Measurements from ENCODE around the gene ABCA3. TPM values are rescaled to one million over a fixed set of nuclear protein-coding genes. Genes with fewer than 3 reads are reported as not detected.

The ABCA3 gene
- total and polyA plus RNA-seq, 2 of the 8 experiments (the other 6 are each of a cell fraction or from before 2014, with no cell fraction given) = 5.7 to 7.9 TPM

DNA sequence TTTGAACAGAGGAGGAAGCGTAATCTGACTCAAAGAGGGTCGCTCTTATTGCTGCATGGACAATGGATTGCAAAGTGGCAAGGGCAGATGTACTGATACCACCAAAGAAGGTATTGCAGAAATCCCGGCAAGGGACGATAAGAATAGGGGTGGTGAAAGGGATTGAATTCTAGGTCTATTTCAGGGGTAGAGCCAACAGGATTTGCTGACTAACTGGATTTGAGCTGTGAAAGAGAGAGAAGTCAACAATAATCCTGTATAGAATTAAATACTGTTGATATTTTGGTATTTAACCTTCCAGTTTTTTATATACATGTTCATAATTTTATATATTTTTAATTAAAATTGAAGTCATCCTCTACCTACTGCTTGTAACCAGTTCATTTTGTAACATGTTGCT, 19.4 kb upstream of the ABCA3 start:
- Histone ChIP-seq H3K18ac (ENCODE audit: extremely low read depth, low read length) (no peak overlapping the region), H2BK120ac (replicated peaks; ENCODE audit: low read depth, low read length) (no peak overlapping the region), H2BK12ac (ENCODE audit: low read depth, low read length) (no peak overlapping the region), H3K14ac (ENCODE audit: insufficient read length) (no peak overlapping the region), H4K5ac (ENCODE audit: insufficient read length, low read depth, low read length) (no peak overlapping the region), H2AK5ac (ENCODE audit: low read depth, low read length) (no peak overlapping the region), H3K4me3 (ENCODE audit: extremely low read depth in 1 of 4, insufficient read depth in 2 of 4, low read depth in 3 of 4, low read length in 4 of 4) (no peak overlapping the region), H3K79me2 (ENCODE audit: control insufficient read depth in 1 of 2, insufficient read depth in 2 of 2, low read length in 2 of 2) (no peaks in the 10 kb centered on the region), H2BK5ac (ENCODE audit: low read depth, low read length) (no peak overlapping the region), H3K4me2 (ENCODE audit: insufficient read depth in 1 of 2, low read depth in 2 of 2, low read length in 2 of 2) (no peak overlapping the region), H3K23ac (ENCODE audit: insufficient read length) (no peak overlapping the region), H3K27ac (ENCODE audit: low read depth, low read length) (no peak overlapping the region), H3K56ac (replicated peaks; ENCODE audit: insufficient read length, low read depth, low read length) (no peak overlapping the region), H3K27me3 (replicated peaks in 1 of 4; ENCODE audit: control insufficient read depth in 3 of 4, extremely low read depth in 1 of 4, insufficient read depth in 3 of 4, low read length in 3 of 4) (no peaks in the 10 kb centered on the region; a peak in 1 of 7 replicates), H3K4ac (replicated peaks; ENCODE audit: insufficient read length, low read depth, low read length) (no peak overlapping the region), H3K4me1 (replicated peaks in 1 of 4; ENCODE audit: control insufficient read depth in 3 of 4, insufficient read depth in 4 of 4, low read length in 3 of 4) (no peaks in the 10 kb centered on the region), H2BK15ac (ENCODE audit: low read length) (no peak overlapping the region), H3K79me1 (ENCODE audit: low read depth, low read length) (no peaks in the 10 kb centered on the region), H2BK20ac (ENCODE audit: low read length) (no peak overlapping the region), H4K20me1 (replicated peaks in 1 of 2; ENCODE audit: control insufficient read depth in 1 of 2, insufficient read depth in 2 of 2, low read length in 2 of 2) (no peaks in the 10 kb centered on the region), H2AFZ (ENCODE audit: low read length) (peak overlapping the region; percentile 49; the same call in 1 of the 2 replicates), H3K9ac (replicated peaks in 1 of 4; ENCODE audit: extremely low read depth in 1 of 4, low read depth in 3 of 4, low read length in 3 of 4) (no peak overlapping the region), H3K9me3 (ENCODE audit: insufficient read depth in 2 of 2, low read depth in 1 of 2, low read length in 1 of 2) (no peaks in the 10 kb centered on the region), H3K23me2 (ENCODE audit: low read depth, low read length) (no peaks in the 10 kb centered on the region; the same call in 1 of the 2 replicates), H4K8ac (ENCODE audit: extremely low read depth, insufficient read depth, low read length) (no peak overlapping the region), H4K91ac (replicated peaks; ENCODE audit: insufficient read length, low read length) (no peak overlapping the region), H3K36me3 (ENCODE audit: control insufficient read depth in 2 of 4, insufficient read depth in 4 of 4, low read length in 3 of 4) (no peaks in the 10 kb centered on the region)
- no peak for FAIRE-seq
- WGBS, 2 experiments (ENCODE audit: extremely low coverage in 1 of 2, insufficient coverage in 1 of 2, insufficient read length in 1 of 2, insufficient replicate concordance in 2 of 2, low coverage in 1 of 2, low lambda C conversion rate in 2 of 2, missing lambda C conversion rate in 1 of 2) = 91% methylated on average over 4 of the region's 4 CpGs; no CpG with 5 or more reads in 1 of the 2 experiments
- ChIA-PET POLR2A (ENCODE audit: partially characterized antibody) (no interaction called here), CTCF (ENCODE audit: partially characterized antibody) (interaction anchor here (1.2 kb wide), 1 partner anchor 36 kb away, joined by 3 read pairs; no protein-coding TSS in a partner anchor)
- DNase-seq (ENCODE audit: low read depth in 1 of 2, low spot score in 2 of 2) = no peak
- TF ChIP-seq SIN3A (conservative IDR thresholded peaks at IDR 0.05 in 1 of 2, IDR thresholded peaks at IDR 0.05 in 1 of 2; ENCODE audit: low read depth in 1 of 2, low read length in 2 of 2) (no peak), MAFK (IDR thresholded peaks at IDR 0.05; ENCODE audit: low read depth, low read length) (no peak), EZH2 (IDR thresholded peaks at IDR 0.05; ENCODE audit: low read depth, low read length, severe bottlenecking) (no peak), NANOG (IDR thresholded peaks at IDR 0.05; ENCODE audit: insufficient read depth, low read depth, low read length, poor library complexity, severe bottlenecking) (no peak), POU5F1 (IDR thresholded peaks at IDR 0.05; ENCODE audit: low read depth, low read length) (no peak), RAD21 (IDR thresholded peaks at IDR 0.05 in 1 of 2, conservative IDR thresholded peaks at IDR 0.05 in 1 of 2; ENCODE audit: low read depth in 2 of 2, low read length in 2 of 2) (no peak), TAF7 (optimal IDR thresholded peaks at IDR 0.05; ENCODE audit: borderline replicate concordance, low read depth, low read length) (no peak), TBP (IDR thresholded peaks at IDR 0.05; ENCODE audit: low read depth, low read length) (no peak)

Data from H1 (cell line).